Middle frontal gyrus (tissue), 1 donor: ENCODE measurements around the gene BIRC3.
"Not testable (repeated sequence)": the region's sequence is repeated elsewhere in the genome, so short reads cannot be mapped to it uniquely, and the experiment has no call there.

ENCODE experiments used
- DNase-seq: peaks from one replicate; pipeline ENCODE4 v3.0.0-alpha.2; 2015; ENCODE audit warnings: low spot score; ENCODE audit errors: extremely low spot score

Gene BIRC3

DNA sequence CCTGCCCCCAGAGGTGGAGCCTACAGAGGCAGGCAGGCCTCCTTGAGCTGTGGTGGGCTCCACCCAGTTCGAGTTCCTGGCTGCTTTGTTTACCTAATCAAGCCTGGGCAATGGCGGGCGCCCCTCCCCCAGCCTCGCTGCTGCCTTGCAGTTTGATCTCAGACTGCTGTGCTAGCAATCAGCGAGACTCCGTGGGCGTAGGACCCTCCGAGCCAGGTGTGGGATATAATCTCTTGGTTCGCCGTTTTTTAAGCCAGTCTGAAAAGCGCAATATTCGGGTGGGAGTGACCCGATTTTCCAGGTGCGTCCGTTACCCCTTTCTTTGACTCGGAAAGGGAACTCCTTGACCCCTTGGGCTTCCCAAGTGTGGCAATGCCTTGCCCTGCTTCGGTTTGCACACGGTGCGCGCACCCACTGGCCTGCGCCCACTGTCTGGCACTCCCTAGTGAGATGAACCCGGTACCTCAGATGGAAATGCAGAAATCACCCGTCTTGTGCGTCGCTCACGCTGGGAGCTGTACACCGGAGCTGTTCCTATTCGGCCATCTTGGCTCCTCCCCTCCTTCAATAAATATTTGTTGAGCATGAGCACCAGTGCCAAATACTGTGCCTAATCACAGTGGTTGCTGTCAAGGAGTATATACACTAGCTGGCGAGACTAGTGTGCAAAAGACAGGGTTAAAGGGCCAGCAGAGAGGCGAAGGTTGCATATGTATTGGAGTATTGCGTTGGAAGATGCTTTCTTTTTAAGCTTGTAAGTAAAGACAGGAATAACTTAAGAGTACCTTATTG, 57.5 kb downstream of the BIRC3 start:
- DNase-seq, result not testable (repeated sequence)

DNA sequence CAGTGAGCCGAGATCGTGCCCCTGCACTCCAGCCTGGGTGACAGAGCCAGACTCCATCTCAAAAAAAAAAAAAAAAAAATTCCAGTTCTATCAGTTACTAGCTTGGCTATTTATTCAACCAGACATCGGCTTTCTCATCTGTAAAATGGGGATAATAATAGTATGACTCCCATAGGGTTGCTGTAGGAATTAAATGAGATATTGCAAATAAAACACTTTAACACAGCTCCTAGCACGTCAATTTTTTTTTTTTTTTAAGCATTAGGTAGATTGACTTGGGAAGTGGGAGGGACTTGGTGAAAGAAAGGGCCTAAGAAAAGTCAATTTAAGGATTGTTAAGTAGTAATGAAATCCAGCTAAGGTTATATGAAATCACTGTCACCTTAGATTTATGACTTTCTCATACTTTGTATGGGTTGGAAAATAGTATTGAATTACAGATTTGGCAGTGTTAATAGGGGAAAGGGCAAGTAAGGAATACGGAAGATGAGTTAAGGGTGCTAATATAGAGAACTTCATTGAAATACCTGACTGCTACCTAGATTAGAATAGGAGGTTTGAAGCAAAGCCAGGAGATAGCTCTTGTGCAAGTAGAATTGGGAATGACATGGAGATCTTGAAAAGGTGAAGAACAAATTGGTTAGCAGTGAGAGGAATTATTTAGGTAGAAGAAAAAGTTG, 58.6 kb downstream of the BIRC3 start:
- DNase-seq, result no peak

DNA sequence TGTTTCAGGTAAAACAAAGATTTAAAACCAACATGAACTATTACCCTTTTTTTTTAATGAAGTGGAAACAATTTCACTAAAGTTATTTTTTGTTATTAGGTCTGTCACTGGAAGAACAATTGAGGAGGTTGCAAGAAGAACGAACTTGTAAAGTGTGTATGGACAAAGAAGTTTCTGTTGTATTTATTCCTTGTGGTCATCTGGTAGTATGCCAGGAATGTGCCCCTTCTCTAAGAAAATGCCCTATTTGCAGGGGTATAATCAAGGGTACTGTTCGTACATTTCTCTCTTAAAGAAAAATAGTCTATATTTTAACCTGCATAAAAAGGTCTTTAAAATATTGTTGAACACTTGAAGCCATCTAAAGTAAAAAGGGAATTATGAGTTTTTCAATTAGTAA, 60.6 kb downstream of the BIRC3 start:
- DNase-seq, result no peak

DNA sequence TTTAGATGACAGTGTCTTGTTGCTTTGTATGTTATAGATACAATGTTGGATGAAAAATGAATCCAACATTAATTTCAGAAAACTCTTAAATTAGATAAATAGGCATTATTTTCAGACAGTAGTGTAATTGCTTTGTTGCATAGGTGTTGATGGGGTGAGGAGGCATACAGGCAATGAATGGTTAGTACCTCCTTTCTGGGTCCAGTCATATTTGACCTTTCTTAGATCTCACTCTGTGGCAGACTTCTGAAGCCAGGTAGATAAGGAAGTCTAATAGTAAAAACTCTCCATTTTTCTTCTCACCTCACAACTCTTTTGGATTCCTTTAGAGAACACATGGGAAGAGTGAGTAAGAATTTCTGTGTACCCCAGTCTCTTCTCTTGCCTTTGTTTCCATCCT, 61.5 kb downstream of the BIRC3 start:
- no peak for DNase-seq

DNA sequence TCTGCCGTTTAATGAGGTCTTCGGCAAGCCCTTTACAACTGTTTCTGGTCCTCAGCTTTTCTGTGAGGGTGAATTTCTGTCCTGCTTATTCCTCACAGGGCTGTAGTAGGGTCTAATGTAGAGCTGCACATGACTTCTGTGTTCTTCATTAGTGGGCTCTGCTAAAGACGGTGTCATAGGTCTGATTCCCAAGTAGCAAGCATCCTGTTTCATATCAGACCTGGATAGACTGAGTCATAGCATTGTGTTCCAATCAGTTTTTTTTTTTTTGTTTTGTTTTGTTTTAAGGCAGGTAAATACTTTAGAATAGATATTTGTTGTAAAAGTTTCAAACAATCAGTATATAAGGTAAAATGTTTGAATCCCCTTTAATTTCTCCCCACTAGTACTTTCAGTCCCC, 65.1 kb downstream of the BIRC3 start:
- DNase-seq, result no peak

DNA sequence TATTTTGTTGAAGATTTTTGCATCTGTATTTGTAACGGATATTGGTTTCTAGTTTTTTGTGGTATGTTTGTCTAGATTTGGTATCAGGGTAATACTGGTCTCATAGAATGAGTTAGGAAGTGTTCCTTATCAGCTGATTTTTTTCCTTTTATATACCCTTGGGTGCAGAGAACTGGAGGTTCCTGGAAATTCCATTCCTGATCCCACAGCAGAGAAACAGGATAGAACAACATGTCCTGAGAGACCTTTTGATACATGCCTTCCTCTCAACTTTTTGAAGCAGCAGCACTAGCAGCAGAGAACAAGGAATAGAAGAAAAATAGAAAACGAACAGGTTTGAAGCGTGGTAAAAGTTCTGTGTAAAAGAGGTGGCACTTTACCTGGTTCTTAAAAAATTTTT, 66.6 kb downstream of the BIRC3 start:
- no peak for DNase-seq

DNA sequence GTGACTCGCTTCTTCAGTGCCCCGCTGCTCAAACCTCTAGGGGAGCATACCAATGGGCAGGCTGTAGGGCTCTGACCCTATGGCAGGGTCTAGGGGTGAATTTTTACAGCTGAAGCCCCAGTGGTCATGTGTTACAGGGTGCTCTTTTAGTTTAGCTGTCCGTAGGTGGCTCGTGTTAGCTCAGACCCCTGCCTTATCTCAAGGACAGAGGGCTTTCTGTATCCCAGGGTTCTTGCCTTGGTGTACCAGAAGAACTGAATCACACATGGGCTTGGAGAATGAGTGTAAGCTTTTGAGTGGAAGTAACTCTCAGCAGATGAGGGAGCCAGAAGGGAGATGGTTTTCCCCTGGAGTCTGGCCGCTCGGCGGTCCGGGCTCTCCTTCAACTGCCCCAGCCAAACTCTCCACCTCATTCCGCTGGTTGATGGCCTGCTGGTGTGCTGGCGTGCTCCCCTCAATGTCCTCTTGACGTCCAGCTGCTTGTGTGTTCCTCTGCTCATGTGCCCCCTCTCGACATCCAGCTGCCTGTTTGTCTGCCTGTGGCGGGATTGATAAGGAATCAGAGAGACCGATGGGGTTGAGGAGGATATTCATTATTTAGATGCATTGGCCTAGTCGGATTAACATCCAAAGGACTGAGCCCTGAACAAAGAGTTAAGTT, 67.3 kb downstream of the BIRC3 start:
- DNase-seq, result no peak

DNA sequence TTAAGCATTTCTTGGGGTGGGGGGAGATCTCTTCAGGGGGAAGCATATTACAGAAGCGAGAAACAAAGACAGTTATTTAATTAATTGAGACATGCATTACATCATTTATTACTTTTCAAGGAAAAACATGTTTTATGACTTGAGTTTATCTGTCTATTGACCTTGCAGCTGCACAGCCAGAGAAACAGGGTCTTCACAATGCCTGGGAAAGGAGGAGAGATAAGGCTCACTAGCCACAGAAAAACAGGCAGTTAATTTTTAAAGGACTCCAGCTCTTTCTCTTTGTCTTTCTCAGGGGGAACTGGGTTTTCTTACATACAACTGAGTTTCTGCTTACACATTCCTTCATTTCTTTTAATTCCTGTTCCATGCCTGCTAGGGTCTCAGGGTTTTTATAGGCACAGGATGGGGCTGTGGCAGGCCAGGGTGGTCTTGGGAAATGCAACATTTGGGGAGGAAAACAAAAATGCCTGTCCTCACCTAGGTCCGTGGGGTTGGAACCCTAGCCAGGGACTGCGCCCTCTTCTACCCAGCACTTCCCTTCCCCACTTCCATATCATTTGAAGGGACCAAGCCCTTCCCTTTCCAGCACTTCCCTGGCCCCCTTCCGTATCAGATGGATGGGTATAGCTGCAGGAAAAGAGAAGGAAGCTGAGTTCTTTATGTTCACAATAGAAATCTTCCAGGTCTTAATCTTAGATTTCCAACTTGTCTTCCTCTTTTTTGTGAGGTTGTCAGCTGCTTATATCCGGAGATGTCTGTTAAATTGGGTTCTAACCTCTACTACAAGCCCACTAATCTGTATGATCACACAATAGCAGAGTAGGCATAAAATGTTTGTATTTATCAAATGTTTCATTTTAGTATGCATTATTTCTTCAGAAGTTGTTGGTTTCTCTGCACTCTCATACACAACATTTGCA, 68.1 kb downstream of the BIRC3 start:
- DNase-seq, result no peak

DNA sequence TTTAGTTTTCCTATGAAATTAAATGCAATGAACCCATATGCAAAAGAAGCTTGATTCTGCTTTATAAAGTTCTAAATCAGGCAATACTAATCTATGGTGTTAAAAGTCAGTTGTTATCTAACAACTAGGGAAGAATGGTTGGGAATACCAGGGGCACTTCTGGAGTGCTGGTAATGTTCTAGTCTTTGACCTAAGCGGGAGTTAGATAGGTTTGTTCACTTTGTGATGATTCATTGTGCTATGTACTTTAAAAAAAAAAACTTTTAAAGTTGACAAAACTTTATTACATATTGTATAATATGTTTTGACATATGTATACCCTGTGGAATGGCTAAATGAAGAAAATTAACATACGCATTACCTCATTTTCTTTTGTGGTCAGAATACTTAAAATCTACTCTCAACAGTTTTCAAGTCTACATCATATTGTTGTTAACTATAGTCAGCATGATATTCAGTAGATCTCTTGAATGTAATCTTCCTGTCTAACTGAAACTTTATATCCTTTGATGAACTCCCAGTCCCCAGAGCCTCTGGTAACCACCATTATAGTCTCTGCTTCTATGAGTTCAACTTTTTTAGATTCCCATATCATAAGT, 69.0 kb downstream of the BIRC3 start:
- DNase-seq, result no peak

DNA sequence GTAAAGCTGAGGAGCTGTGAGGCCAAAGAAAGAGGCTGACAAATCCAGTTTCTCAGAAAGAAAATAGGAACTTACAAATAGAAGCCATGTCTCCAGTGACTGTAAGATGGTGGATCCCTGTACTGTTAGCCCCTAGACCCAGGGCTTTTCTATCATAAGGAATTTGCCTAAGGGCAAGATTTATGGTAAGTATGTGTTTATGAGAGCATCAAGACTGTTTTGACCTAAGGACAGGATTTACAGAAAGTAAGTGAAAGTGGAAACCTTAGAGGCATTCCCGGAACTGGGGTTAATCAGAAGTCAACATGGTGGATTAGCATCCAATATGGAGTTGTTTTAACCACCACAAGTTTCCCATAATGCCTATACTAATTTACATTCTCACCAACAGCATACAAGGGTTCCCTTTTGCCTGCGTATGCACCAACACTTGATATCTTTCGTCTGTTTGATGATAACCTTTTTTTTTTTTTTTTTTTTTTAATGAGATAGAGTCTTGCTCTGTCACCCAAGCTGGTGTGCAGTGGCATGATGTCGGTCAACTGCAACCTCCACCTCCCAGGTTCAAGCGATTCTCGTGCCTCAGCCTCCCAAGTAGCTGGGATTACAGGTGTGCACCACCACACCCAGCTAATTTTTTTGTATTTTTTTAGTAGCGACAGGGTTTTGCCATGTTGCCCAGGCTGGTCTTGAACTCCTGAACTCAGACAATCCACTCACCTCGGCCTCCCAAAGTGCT, 69.9 kb downstream of the BIRC3 start:
- no peak for DNase-seq
